H1 (cell line): Measurements from ENCODE around the gene TMEM40. TPM values are rescaled to one million over a fixed set of nuclear protein-coding genes. Genes with fewer than 3 reads are reported as not detected.

Experiments
- CTCF ChIA-PET: fragments of 300-600 bp; sonication (Branson Sonifier 250); formaldehyde crosslinking; loops from one replicate; lab custom pipeline; 2021; ENCODE audit not compliant: partially characterized antibody; lab: Charles Lee
- POLR2A ChIA-PET: fragments of 300-600 bp; sonication (Branson Sonifier 250); formaldehyde crosslinking; loops from one replicate; lab custom pipeline; 2021; ENCODE audit warnings: inconsistent platforms; ENCODE audit not compliant: partially characterized antibody; lab: Charles Lee
- DNase-seq, 2 experiments: peaks; one replicate each; pipeline versions ENCODE4 v3.0.0 to v3.0.0-alpha.2; 2010 to 2022; ENCODE audit warnings: low spot score in 2 of 2, low read depth in 1 of 2, mixed read lengths in 1 of 2
- FAIRE-seq: peaks from 2 replicates; lab custom pipeline; 2011; peaks lifted over from hg19 to GRCh38; lab: Jason Lieb, UNC
- H2AFZ ChIP-seq: 2 replicates; pipeline ENCODE4 v1.8.1; 2012; ENCODE audit warnings: low read length, inconsistent platforms
- H2AK5ac ChIP-seq: 2 replicates; pipeline ENCODE4 v1.6.1; 2013; ENCODE audit warnings: low read depth, low read length
- H2BK120ac ChIP-seq: replicated peaks from 2 replicates; pipeline ENCODE3; 2013; ENCODE audit warnings: low read depth, low read length, inconsistent platforms
- H2BK12ac ChIP-seq: 2 replicates; pipeline ENCODE4 v1.6.1; 2013; ENCODE audit warnings: low read depth, low read length
- H2BK15ac ChIP-seq: 2 replicates; pipeline ENCODE4 v1.6.1; 2013; ENCODE audit warnings: low read length
- H2BK20ac ChIP-seq: 2 replicates; pipeline ENCODE4 v1.6.1; 2013; ENCODE audit warnings: low read length
- H2BK5ac ChIP-seq: 2 replicates; pipeline ENCODE4 v1.6.1; 2013; ENCODE audit warnings: low read depth, low read length
- H3K14ac ChIP-seq: 2 replicates; pipeline ENCODE4 v1.6.1; 2013; ENCODE audit warnings: inconsistent platforms; ENCODE audit not compliant: insufficient read length
- H3K18ac ChIP-seq: 2 replicates; pipeline ENCODE4 v1.6.1; 2013; ENCODE audit warnings: low read length; ENCODE audit errors: extremely low read depth
- H3K23ac ChIP-seq: 2 replicates; pipeline ENCODE4 v1.6.1; 2013; ENCODE audit warnings: inconsistent platforms; ENCODE audit not compliant: insufficient read length
- H3K23me2 ChIP-seq: 2 replicates; pipeline ENCODE4 v1.6.1; 2013; ENCODE audit warnings: low read depth, low read length
- H3K27ac ChIP-seq: 2 replicates; pipeline ENCODE4 v1.6.1; 2011; ENCODE audit warnings: low read depth, low read length, inconsistent platforms
- H3K27me3 ChIP-seq, 4 experiments: replicated peaks in 1 of 4; 1 replicate in 1 of 4; 2 replicates in 3 of 4; pipeline versions ENCODE4 v1.6.1 to v1.8.1; 2011 to 2013; ENCODE audit warnings: low read length in 3 of 4, mild to moderate bottlenecking in 3 of 4, inconsistent platforms in 2 of 4, mixed read lengths in 2 of 4, moderate library complexity in 1 of 4; ENCODE audit not compliant: control insufficient read depth in 3 of 4, insufficient read depth in 3 of 4; ENCODE audit errors: extremely low read depth in 1 of 4
- H3K36me3 ChIP-seq, 4 experiments: 2 replicates each; pipeline versions ENCODE4 v1.6.1 to v1.8.1; 2011 to 2013; ENCODE audit warnings: mild to moderate bottlenecking in 4 of 4, low read length in 3 of 4, moderate library complexity in 2 of 4, control low read depth in 1 of 4, inconsistent platforms in 1 of 4; ENCODE audit not compliant: insufficient read depth in 4 of 4, control insufficient read depth in 2 of 4
- H3K4ac ChIP-seq: replicated peaks from 2 replicates; pipeline ENCODE3; 2013; ENCODE audit warnings: low read length, low read depth, mixed read lengths, inconsistent platforms; ENCODE audit not compliant: insufficient read length
- H3K4me1 ChIP-seq, 4 experiments: replicated peaks in 1 of 4; 1 replicate in 1 of 4; 2 replicates in 3 of 4; pipeline versions ENCODE4 v1.6.1 to v1.8.1; 2011 to 2013; ENCODE audit warnings: low read length in 3 of 4, inconsistent platforms in 2 of 4, mixed read lengths in 1 of 4; ENCODE audit not compliant: insufficient read depth in 4 of 4, control insufficient read depth in 3 of 4
- H3K4me2 ChIP-seq, 2 experiments: 2 replicates each; pipeline versions ENCODE4 v1.6.1 to v1.8.1; 2011 to 2013; ENCODE audit warnings: low read depth in 2 of 2, low read length in 2 of 2, control low read depth in 1 of 2, inconsistent platforms in 1 of 2, mild to moderate bottlenecking in 1 of 2; ENCODE audit not compliant: insufficient read depth in 1 of 2
- H3K4me3 ChIP-seq, 4 experiments: fragments of 200-600, 300-600 bp in 1 of 4; sonication (generic), shearing (Covaris generic), sonication (Bioruptor Twin) in 1 of 4; 2 replicates each; pipeline versions ENCODE4 v1.5.1 to v1.8.1; 2011 to 2016; ENCODE audit warnings: low read length in 4 of 4, low read depth in 3 of 4, control low read depth in 2 of 4, inconsistent platforms in 2 of 4, mild to moderate bottlenecking in 2 of 4, mixed read lengths in 1 of 4, moderate library complexity in 1 of 4; ENCODE audit not compliant: insufficient read depth in 2 of 4; ENCODE audit errors: extremely low read depth in 1 of 4
- H3K56ac ChIP-seq: replicated peaks from 2 replicates; pipeline ENCODE3; 2013; ENCODE audit warnings: low read depth, mild to moderate bottlenecking, mixed read lengths, low read length, inconsistent platforms; ENCODE audit not compliant: insufficient read length
- H3K79me1 ChIP-seq: 2 replicates; pipeline ENCODE4 v1.6.1; 2013; ENCODE audit warnings: low read depth, low read length, control low read depth
- H3K79me2 ChIP-seq, 2 experiments: 2 replicates each; pipeline versions ENCODE4 v1.6.1 to v1.8.1; 2012 to 2013; ENCODE audit warnings: low read length in 2 of 2, mild to moderate bottlenecking in 2 of 2, inconsistent platforms in 1 of 2; ENCODE audit not compliant: insufficient read depth in 2 of 2, control insufficient read depth in 1 of 2
- H3K9ac ChIP-seq, 4 experiments: replicated peaks in 1 of 4; 1 replicate in 1 of 4; 2 replicates in 3 of 4; pipeline versions ENCODE4 v1.6.1 to v1.8.1; 2011 to 2013; ENCODE audit warnings: low read depth in 3 of 4, low read length in 3 of 4, control low read depth in 2 of 4, mild to moderate bottlenecking in 2 of 4, moderate library complexity in 2 of 4, inconsistent platforms in 1 of 4; ENCODE audit errors: extremely low read depth in 1 of 4
- H3K9me3 ChIP-seq, 2 experiments: 2 replicates each; pipeline versions ENCODE4 v1.6.1 to v1.8.1; 2012 to 2013; ENCODE audit warnings: mild to moderate bottlenecking in 2 of 2, moderate library complexity in 2 of 2, control low read depth in 1 of 2, inconsistent platforms in 1 of 2, low read depth in 1 of 2, low read length in 1 of 2, mixed read lengths in 1 of 2; ENCODE audit not compliant: insufficient read depth in 2 of 2
- H4K20me1 ChIP-seq, 2 experiments: replicated peaks in 1 of 2; 2 replicates each; pipeline versions ENCODE3 to v1.8.1; 2011 to 2013; ENCODE audit warnings: inconsistent platforms in 2 of 2, low read length in 2 of 2, mild to moderate bottlenecking in 1 of 2; ENCODE audit not compliant: insufficient read depth in 2 of 2, control insufficient read depth in 1 of 2
- H4K5ac ChIP-seq: 2 replicates; pipeline ENCODE4 v1.6.1; 2013; ENCODE audit warnings: low read length, low read depth, mixed read lengths, inconsistent platforms; ENCODE audit not compliant: insufficient read length
- H4K8ac ChIP-seq: 2 replicates; pipeline ENCODE4 v1.8.0; 2013; ENCODE audit warnings: mild to moderate bottlenecking, moderate library complexity, low read length, inconsistent platforms; ENCODE audit not compliant: insufficient read depth; ENCODE audit errors: extremely low read depth
- H4K91ac ChIP-seq: replicated peaks from 2 replicates; pipeline ENCODE3; 2013; ENCODE audit warnings: low read length, mixed read lengths, inconsistent platforms; ENCODE audit not compliant: insufficient read length
- BRCA1 ChIP-seq: IDR thresholded peaks from 2 replicates; pipeline ENCODE4 v1.6.1; 2012; ENCODE audit warnings: low read depth, low read length, improper control_type of control experiment
- CHD1 ChIP-seq: IDR thresholded peaks from 2 replicates; pipeline ENCODE4 v1.6.1; 2012; ENCODE audit warnings: low read depth, low read length, improper control_type of control experiment
- CTBP2 ChIP-seq: IDR thresholded peaks from 2 replicates; pipeline ENCODE4 v1.7.0; 2011; ENCODE audit warnings: borderline replicate concordance, mild to moderate bottlenecking, moderate library complexity, mixed read lengths, low read length; ENCODE audit not compliant: insufficient read depth, insufficient read length
- FOSL1 ChIP-seq: IDR thresholded peaks from 2 replicates; pipeline ENCODE4 v1.6.1; 2011; ENCODE audit warnings: mild to moderate bottlenecking, low read depth, low read length, moderate library complexity; ENCODE audit not compliant: insufficient read depth
- JUN ChIP-seq: IDR thresholded peaks from 2 replicates; pipeline ENCODE4 v1.6.1; 2011; ENCODE audit warnings: low read depth, mild to moderate bottlenecking, improper control_type of control experiment, low read length
- RBBP5 ChIP-seq: IDR thresholded peaks from 2 replicates; pipeline ENCODE4 v1.7.1; 2012; ENCODE audit warnings: low read depth, mild to moderate bottlenecking, inconsistent platforms, low read length, moderate library complexity, borderline replicate concordance
- RNF2 ChIP-seq: fragments of 200-900, 300-1000 bp; sonication (generic); IDR thresholded peaks from 2 replicates; pipeline ENCODE4 v1.7.1; 2016; ENCODE audit warnings: borderline replicate concordance, low read depth, mild to moderate bottlenecking, antibody characterized with exemption, low read length; ENCODE audit not compliant: poor library complexity, severe bottlenecking; ENCODE audit errors: missing control alignments
- ZNF274 ChIP-seq: IDR thresholded peaks from 2 replicates; pipeline ENCODE4 v1.7.0; 2012; ENCODE audit warnings: low read length, borderline replicate concordance; ENCODE audit errors: extremely low read depth
- WGBS, 2 experiments: shearing (Covaris generic) in 1 of 2; methylation state at CpG; one replicate each; pipeline versions ENCODE4 v1.1.6 to v1.1.7; 2013 to 2015; ENCODE audit warnings: low lambda C conversion rate in 2 of 2, mixed read lengths in 2 of 2, inconsistent platforms in 1 of 2, low coverage in 1 of 2, missing lambda C conversion rate in 1 of 2; ENCODE audit not compliant: insufficient replicate concordance in 2 of 2, insufficient coverage in 1 of 2, insufficient read length in 1 of 2; ENCODE audit errors: extremely low coverage in 1 of 2, missing lambda C conversion rate in 1 of 2; 5-methylcytosine and 5-hydroxymethylcytosine counted together
- polyA plus RNA-seq, 7 experiments: library from polyadenylated mRNA; depleted of rRNA in 3 of 7; stranded (reverse) in 5 of 7; unstranded in 2 of 7; fragments of >200 nt in 5 of 7; fragments of 200-250 nt in 2 of 7; gene quantifications; 1 replicate in 5 of 7; 2 replicates in 1 of 7; 4 replicates in 1 of 7; pipeline versions ENCODE4 v1.2.1 to v1.2.3, GENCODE V29; 2011 to 2013; ENCODE audit warnings: missing spikeins in 2 of 7, mixed read lengths in 2 of 7
- total RNA-seq: library from RNA; stranded (reverse); fragmentation: NEBNext Ultra II Directional; extraction: Animal tissue kit (Norgen Biotek cat#: 25700); gene quantifications from 2 replicates; pipeline ENCODE4 v1.2.1, GENCODE V29; 2021

The TMEM40 gene
- total and polyA plus RNA-seq, 2 of the 8 experiments (the other 6 are each of a cell fraction or from before 2014, with no cell fraction given): 0.18 TPM; not detected in 1

DNA sequence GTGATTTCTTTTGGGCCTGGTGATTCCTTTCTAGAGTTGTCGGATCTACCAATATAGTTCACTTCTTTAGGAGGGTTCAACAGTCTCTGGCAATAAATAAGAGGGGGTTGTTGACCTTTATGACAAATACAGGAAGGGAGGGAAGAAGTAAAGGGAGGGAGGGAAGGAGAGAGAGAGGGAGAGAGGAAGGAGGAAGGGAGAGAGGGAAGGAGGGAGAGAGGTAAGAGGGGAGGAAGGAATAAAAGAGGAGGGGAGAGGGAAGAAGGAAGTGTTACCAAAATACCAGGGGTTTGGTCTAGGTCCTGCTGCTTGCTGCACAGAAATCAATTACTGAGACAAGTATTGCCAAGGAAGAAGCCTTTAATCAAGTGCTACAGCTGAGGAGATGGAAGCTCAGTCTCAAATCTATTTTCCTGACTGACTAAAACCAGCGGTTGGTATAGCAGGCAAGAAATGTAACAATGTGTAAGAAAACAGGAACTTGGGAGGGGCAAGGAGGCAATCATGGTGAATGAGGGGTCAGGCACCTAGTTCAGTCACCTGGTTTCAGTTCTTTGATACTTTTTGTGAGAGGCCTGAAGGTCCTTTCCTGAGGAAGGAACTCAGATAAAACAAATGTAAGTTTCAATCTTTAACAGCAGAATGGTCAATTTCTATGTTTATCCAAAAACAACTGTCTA is 14.1 kb upstream of the TMEM40 start:
- H2BK120ac ChIP-seq: no peak overlapping the region
- CTCF ChIA-PET: interaction anchor here (1.1 to 2.2 kb wide), 2 partner anchors 10 to 95 kb away, joined by 3 to 8 read pairs; no protein-coding TSS in a partner anchor
- no peak overlapping the region for H3K4me2 ChIP-seq
- no peaks in the 10 kb centered on the region for H3K36me3 ChIP-seq
- H2BK12ac ChIP-seq: no peak overlapping the region
- DNase-seq (no peak), FAIRE-seq (no peak)
- no peak overlapping the region for H4K91ac ChIP-seq
- peaks cover 2% of the 10 kb centered on the region; the same call in 1 of the 2 replicates for H3K23me2 ChIP-seq
- no peaks in the 10 kb centered on the region for H4K20me1 ChIP-seq
- no peak overlapping the region for H3K4me3 ChIP-seq
- TF ChIP-seq CHD1 (no peak), CTBP2 (no peak), ZNF274 (no peak), BRCA1 (no peak), FOSL1 (no peak), JUN (no peak), RNF2 (no peak), RBBP5 (no peak)
- H3K9ac ChIP-seq: no peak overlapping the region
- no peak overlapping the region for H2AK5ac ChIP-seq
- H3K56ac ChIP-seq: no peak overlapping the region
- H3K27me3 ChIP-seq: no peaks in the 10 kb centered on the region; a peak in 2 of 7 replicates
- no peaks in the 10 kb centered on the region for H3K79me1 ChIP-seq
- H3K14ac ChIP-seq: no peak overlapping the region
- H3K4me1 ChIP-seq: no peaks in the 10 kb centered on the region
- H2BK15ac ChIP-seq: no peak overlapping the region
- H4K5ac ChIP-seq: no peak overlapping the region
- H4K8ac ChIP-seq: no peak overlapping the region
- no peak overlapping the region for H3K23ac ChIP-seq
- POLR2A ChIA-PET: interaction anchor here (2.1 kb wide), 1 partner anchor 64 kb away, joined by 5 read pairs; no protein-coding TSS in a partner anchor
- H2AFZ ChIP-seq: no peak overlapping the region
- H2BK20ac ChIP-seq: no peak overlapping the region
- no peaks in the 10 kb centered on the region for H3K9me3 ChIP-seq
- no peak overlapping the region for H3K18ac ChIP-seq
- H3K27ac ChIP-seq: no peak overlapping the region
- no peak overlapping the region for H2BK5ac ChIP-seq
- no peak overlapping the region for H3K4ac ChIP-seq
- no peaks in the 10 kb centered on the region for H3K79me2 ChIP-seq
- 86% methylated on average over 2 of the region's 2 CpGs; no CpG with 5 or more reads in 1 of the 2 experiments for WGBS, 2 experiments
